Ramos (cell line): ENCODE measurements around the gene GALNT17.

Source experiments
- in situ Hi-C: fragments of 300-500 bp; cut with MboI; formaldehyde crosslinking; loops from one replicate; pipeline ENCODE4 v1.14.3; 2022; ENCODE audit warnings: low sequenced_read_pairs; ENCODE audit not compliant: unreplicated experiment

Gene GALNT17

GRCh38 chr7:71372991-71373390, 241.0 kb downstream of the GALNT17 start:
- in situ Hi-C loops, result no loop called here

- in situ Hi-C loops, result no loop called here
Observed at GRCh38 chr7:71377062-71377461, 245.1 kb downstream of the GALNT17 start.

- in situ Hi-C loops, result no loop called here
Observed at GRCh38 chr7:71377469-71377868, 245.5 kb downstream of the GALNT17 start.

- in situ Hi-C loops, result no loop called here
Observed at GRCh38 chr7:71384094-71384493, 252.2 kb downstream of the GALNT17 start.

- in situ Hi-C loops, result no loop called here
Observed at GRCh38 chr7:71385330-71385729, 253.4 kb downstream of the GALNT17 start.

GRCh38 chr7:71386152-71386785, 254.3 kb downstream of the GALNT17 start:
- in situ Hi-C loops, result no loop called here

GRCh38 chr7:71388181-71388580, 256.2 kb downstream of the GALNT17 start:
- in situ Hi-C loops, result no loop called here

GRCh38 chr7:71389976-71390375, 258.0 kb downstream of the GALNT17 start:
- in situ Hi-C loops, result no loop called here

GRCh38 chr7:71393661-71394060, 261.7 kb downstream of the GALNT17 start:
- in situ Hi-C loops, result no loop called here

- in situ Hi-C loops, result no loop called here
Observed at GRCh38 chr7:71402684-71403083, 270.7 kb downstream of the GALNT17 start.

- in situ Hi-C loops, result no loop called here
Observed at GRCh38 chr7:71403202-71403946, 271.4 kb downstream of the GALNT17 start.

GRCh38 chr7:71404726-71405345, 272.9 kb downstream of the GALNT17 start:
- in situ Hi-C loops, result no loop called here

- in situ Hi-C loops, result no loop called here
Observed at GRCh38 chr7:71408271-71408670, 276.3 kb downstream of the GALNT17 start.

GRCh38 chr7:71409550-71410157, 277.7 kb downstream of the GALNT17 start:
- in situ Hi-C loops, result no loop called here

- in situ Hi-C loops, result no loop called here
Observed at GRCh38 chr7:71411475-71411874, 279.5 kb downstream of the GALNT17 start.

- in situ Hi-C loops, result no loop called here
Observed at GRCh38 chr7:71414490-71414889, 282.5 kb downstream of the GALNT17 start.

GRCh38 chr7:71419546-71420337, 287.8 kb downstream of the GALNT17 start:
- in situ Hi-C loops, result no loop called here

- in situ Hi-C loops, result no loop called here
Observed at GRCh38 chr7:71422104-71422503, 290.2 kb downstream of the GALNT17 start.

- in situ Hi-C loops, result no loop called here
Observed at GRCh38 chr7:71424166-71425035, 292.5 kb downstream of the GALNT17 start.
